ENCODE results near the gene SHH.
"Not testable (repeated sequence)": the region's sequence is repeated elsewhere in the genome, so short reads cannot be mapped to it uniquely, and the experiment has no call there.

Gene SHH

GRCh38 chr7:155842496-155843265, 30.4 kb upstream of the SHH start:
- no peak for DNase-seq (ENCODE audit: low read depth)

GRCh38 chr7:155840909-155841308, 28.6 kb upstream of the SHH start:
- no peak for DNase-seq (ENCODE audit: low read depth)

- no peak for DNase-seq (ENCODE audit: low read depth)
These were observed 28.1 kb upstream of the SHH start for GRCh38 chr7:155840262-155840885.

- no peak for DNase-seq (ENCODE audit: low read depth)
These were observed 27.2 kb upstream of the SHH start for GRCh38 chr7:155839461-155839860.

- not testable (repeated sequence) for DNase-seq (ENCODE audit: low read depth)
These were observed 26.0 kb upstream of the SHH start for GRCh38 chr7:155838312-155838711.

GRCh38 chr7:155837126-155837479, 24.8 kb upstream of the SHH start:
- no peak for DNase-seq (ENCODE audit: low read depth)

- DNase-seq (ENCODE audit: low read depth), result no peak
These were observed 24.2 kb upstream of the SHH start for GRCh38 chr7:155836216-155837125.

GRCh38 chr7:155835446-155836215, 23.4 kb upstream of the SHH start:
- no peak for DNase-seq (ENCODE audit: low read depth)

GRCh38 chr7:155834486-155835048, 22.3 kb upstream of the SHH start:
- no peak for DNase-seq (ENCODE audit: low read depth)

GRCh38 chr7:155833651-155834050, 21.4 kb upstream of the SHH start:
- DNase-seq (ENCODE audit: low read depth), result no peak

GRCh38 chr7:155832581-155832981, 20.3 kb upstream of the SHH start:
- DNase-seq (ENCODE audit: low read depth), result no peak

- no peak for DNase-seq (ENCODE audit: low read depth)
These were observed 19.7 kb upstream of the SHH start for GRCh38 chr7:155831807-155832524.

GRCh38 chr7:155830961-155831806, 18.9 kb upstream of the SHH start:
- DNase-seq (ENCODE audit: low read depth), result no peak

- no peak for DNase-seq (ENCODE audit: low read depth)
These were observed 17.7 kb upstream of the SHH start for GRCh38 chr7:155829796-155830470.

GRCh38 chr7:155825336-155825735, 13.1 kb upstream of the SHH start:
- DNase-seq (ENCODE audit: low read depth), result no peak

- no peak for DNase-seq (ENCODE audit: low read depth)
These were observed 12.1 kb upstream of the SHH start for GRCh38 chr7:155824227-155824886.

- no peak for DNase-seq (ENCODE audit: low read depth)
These were observed 9.6 kb upstream of the SHH start for GRCh38 chr7:155821851-155822250.

GRCh38 chr7:155820788-155821187, 8.5 kb upstream of the SHH start:
- no peak for DNase-seq (ENCODE audit: low read depth)

- no peak for DNase-seq (ENCODE audit: low read depth)
These were observed 8.0 kb upstream of the SHH start for GRCh38 chr7:155820246-155820645.

Measured in stimulated activated CD8-positive, alpha-beta memory T cell treated with anti-CD3 and anti-CD28 coated beads, Interleukin-4, amount 100 ng/mL, for 24 hours (primary cell).